IMR-90 (cell line): Measurements from ENCODE around the gene SOX6. TPM values are rescaled to one million over a fixed set of nuclear protein-coding genes. Genes with fewer than 3 reads are reported as not detected.

Experiments used
- ATAC-seq: fragments of 200-7000 bp; cut with Tn5 transposase; 2 replicates; pipeline ENCODE4 v1.9.1; 2020; ENCODE audit warnings: low read depth, mild to moderate bottlenecking, moderate library complexity
- BruUV-seq: library from RNA; stranded (reverse); fragments of 400-500 nt; replicated peaks from 2 replicates; lab custom pipeline; 2021; lab: Mats Ljungman, UMichigan
- CTCF ChIA-PET: fragments of 300-600 bp; formaldehyde crosslinking; extraction: SDS; loops from one replicate; lab custom pipeline; 2021; ENCODE audit warnings: antibody characterized with exemption; lab: Yijun Ruan, JAX
- POLR2A ChIA-PET: fragments of 300-600 bp; sonication (Branson Sonifier 250); formaldehyde crosslinking; loops from one replicate; lab custom pipeline; 2022; ENCODE audit warnings: antibody characterized with exemption; ENCODE audit not compliant: unreplicated experiment; lab: Charles Lee
- DNase-seq: peaks from one replicate; pipeline ENCODE4 v3.0.0; 2013
- H2AFZ ChIP-seq: replicated peaks from 2 replicates; pipeline ENCODE3; 2013; ENCODE audit warnings: low read length, mild to moderate bottlenecking; ENCODE audit not compliant: poor library complexity
- H2AK5ac ChIP-seq: 2 replicates; pipeline ENCODE4 v1.6.1; 2013; ENCODE audit warnings: low read depth, low read length, inconsistent platforms
- H2AK9ac ChIP-seq: replicated peaks from 2 replicates; pipeline ENCODE3; 2013; ENCODE audit warnings: mild to moderate bottlenecking, low read depth, low read length, moderate library complexity; ENCODE audit not compliant: poor library complexity
- H2BK120ac ChIP-seq: 2 replicates; pipeline ENCODE4 v1.6.1; 2013; ENCODE audit warnings: low read depth, low read length, inconsistent platforms
- H2BK15ac ChIP-seq: 3 replicates; pipeline ENCODE4 v1.6.1; 2013; ENCODE audit warnings: low read depth, low read length, inconsistent platforms
- H2BK20ac ChIP-seq: 2 replicates; pipeline ENCODE4 v1.6.1; 2013; ENCODE audit warnings: low read depth, mild to moderate bottlenecking, inconsistent platforms, low read length, moderate library complexity
- H2BK5ac ChIP-seq: 2 replicates; pipeline ENCODE4 v1.6.1; 2013; ENCODE audit warnings: mild to moderate bottlenecking, low read depth, low read length, inconsistent platforms; ENCODE audit not compliant: poor library complexity, severe bottlenecking
- H3K14ac ChIP-seq: replicated peaks from 2 replicates; pipeline ENCODE4 v1.6.1; 2013; ENCODE audit warnings: low read depth, low read length, inconsistent platforms
- H3K18ac ChIP-seq: 2 replicates; pipeline ENCODE4 v1.6.1; 2013; ENCODE audit warnings: low read depth, low read length, control low read depth
- H3K23ac ChIP-seq: 2 replicates; pipeline ENCODE4 v1.6.1; 2013; ENCODE audit warnings: low read depth, low read length, inconsistent platforms
- H3K27ac ChIP-seq: 2 replicates; pipeline ENCODE4 v1.5.1; 2013; ENCODE audit warnings: mild to moderate bottlenecking, control low read depth, low read length; ENCODE audit not compliant: insufficient read depth
- H3K27me3 ChIP-seq: 2 replicates; pipeline ENCODE4 v1.6.1; 2013; ENCODE audit warnings: low read length; ENCODE audit not compliant: control insufficient read depth, insufficient read depth
- H3K36me3 ChIP-seq: 2 replicates; pipeline ENCODE4 v1.6.1; 2013; ENCODE audit warnings: low read length, mixed read lengths; ENCODE audit not compliant: control insufficient read depth, insufficient read depth
- H3K4ac ChIP-seq: 2 replicates; pipeline ENCODE4 v1.6.1; 2013; ENCODE audit warnings: low read depth, low read length, inconsistent platforms
- H3K4me1 ChIP-seq: 2 replicates; pipeline ENCODE4 v1.6.1; 2013; ENCODE audit warnings: low read length, mixed read lengths; ENCODE audit not compliant: control insufficient read depth, insufficient read depth
- H3K4me2 ChIP-seq: 2 replicates; pipeline ENCODE4 v1.6.1; 2013; ENCODE audit warnings: low read depth, mild to moderate bottlenecking, control low read depth, low read length, moderate library complexity
- H3K4me3 ChIP-seq: 2 replicates; pipeline ENCODE4 v1.5.1; 2013; ENCODE audit warnings: low read depth, mild to moderate bottlenecking, control low read depth, low read length, moderate library complexity; ENCODE audit not compliant: insufficient read depth
- H3K56ac ChIP-seq: 2 replicates; pipeline ENCODE4 v1.6.1; 2013; ENCODE audit warnings: low read length, inconsistent platforms; ENCODE audit not compliant: insufficient read depth; ENCODE audit errors: extremely low read depth
- H3K79me1 ChIP-seq, 2 experiments: 2 replicates each; pipeline ENCODE4 v1.6.1; 2013; ENCODE audit warnings: low read length in 2 of 2, inconsistent platforms in 1 of 2, low read depth in 1 of 2
- H3K9ac ChIP-seq: 2 replicates; pipeline ENCODE4 v1.6.1; 2013; ENCODE audit warnings: low read depth, low read length, control low read depth
- H3K9me1 ChIP-seq: 2 replicates; pipeline ENCODE4 v1.6.1; 2013; ENCODE audit warnings: low read length, inconsistent platforms; ENCODE audit not compliant: insufficient read depth
- H3K9me3 ChIP-seq: 2 replicates; pipeline ENCODE4 v1.6.1; 2013; ENCODE audit warnings: low read length; ENCODE audit not compliant: control insufficient read depth, insufficient read depth
- H4K20me1 ChIP-seq: 2 replicates; pipeline ENCODE4 v1.6.1; 2013; ENCODE audit warnings: low read length, inconsistent platforms; ENCODE audit not compliant: insufficient read depth
- H4K5ac ChIP-seq: 2 replicates; pipeline ENCODE4 v1.6.1; 2013; ENCODE audit warnings: mild to moderate bottlenecking, low read depth, low read length, control low read depth
- H4K8ac ChIP-seq, 2 experiments: 2 replicates each; pipeline ENCODE4 v1.6.1; 2013; ENCODE audit warnings: low read depth in 2 of 2, low read length in 2 of 2, control low read depth in 1 of 2, inconsistent platforms in 1 of 2
- H4K91ac ChIP-seq: 2 replicates; pipeline ENCODE4 v1.6.1; 2013; ENCODE audit warnings: low read depth, low read length, inconsistent platforms; ENCODE audit not compliant: insufficient read depth
- ELK1 ChIP-seq: fragments of 150-350 bp; IDR thresholded peaks from 2 replicates; pipeline ENCODE4 v1.6.1; 2016; ENCODE audit warnings: low read depth, mild to moderate bottlenecking, low read length, moderate library complexity, borderline replicate concordance
- FOS ChIP-seq: fragments of 150-350 bp; IDR thresholded peaks from 2 replicates; pipeline ENCODE4 v1.6.1; 2016; ENCODE audit warnings: low read depth, low read length
- NFE2L2 ChIP-seq: fragments of 150-350 bp; IDR thresholded peaks from 2 replicates; pipeline ENCODE4 v1.6.1; 2016; ENCODE audit warnings: low read depth, mild to moderate bottlenecking, low read length
- RCOR1 ChIP-seq: IDR thresholded peaks from 2 replicates; pipeline ENCODE4 v1.6.1; 2012; ENCODE audit warnings: mild to moderate bottlenecking, low read length, improper control_type of control experiment; ENCODE audit not compliant: insufficient replicate concordance
- USF2 ChIP-seq: fragments of 150-350 bp; IDR thresholded peaks from 2 replicates; pipeline ENCODE4 v1.6.1; 2017; ENCODE audit warnings: mild to moderate bottlenecking, antibody characterized with exemption, low read length, low read depth
- dilution Hi-C: fragments of 300-500 bp; cut with HindIII; formaldehyde crosslinking; loops from one replicate; pipeline ENCODE4 v1.14.3; 2018; ENCODE audit warnings: low sequenced_read_pairs; ENCODE audit not compliant: unreplicated experiment
- in situ Hi-C: fragments of 300-500 bp; cut with MboI; formaldehyde crosslinking; loops from 3 replicates; pipeline ENCODE4 v1.14.3; 2019; ENCODE audit warnings: low sequenced_read_pairs, inconsistent platforms, mixed read lengths
- intact Hi-C: fragments of 100-400 bp; cut with micrococcal nuclease; formaldehyde crosslinking; loops from 2 replicates; pipeline ENCODE4 v1.10.0; 2022
- polyA plus RNA-seq, 3 experiments: library from polyadenylated mRNA; depleted of rRNA; stranded (reverse); fragments of >200 nt; gene quantifications; 2 replicates each; pipeline ENCODE4 v1.2.3, GENCODE V29; 2012; ENCODE audit warnings: low replicate concordance in 1 of 3
- total RNA-seq: library from RNA; depleted of rRNA; stranded (reverse); fragments of >200 nt; gene quantifications from 2 replicates; pipeline ENCODE4 v1.2.3, GENCODE V29; 2012

SOX6 gene
- total and polyA plus RNA-seq, 2 of the 4 experiments (the other 2 are of a cell fraction), result 1.7 to 7.7 TPM

- Histone ChIP-seq H2AK5ac (no peak overlapping the region), H3K4ac (no peak overlapping the region), H3K9me1 (no peaks in the 10 kb centered on the region), H3K56ac (no peak overlapping the region), H2BK120ac (no peak overlapping the region), H3K9me3 (no peaks in the 10 kb centered on the region), H3K14ac (no peak overlapping the region), H4K91ac (no peak overlapping the region), H2BK5ac (no peak overlapping the region), H3K27ac (no peak overlapping the region), H3K36me3 (no peaks in the 10 kb centered on the region), H3K18ac (no peak overlapping the region), H3K4me2 (no peak overlapping the region), H2BK15ac (no peak overlapping the region), H4K20me1 (no peaks in the 10 kb centered on the region), H2AK9ac (no peak overlapping the region), H2AFZ (no peak overlapping the region), H3K27me3 (no peaks in the 10 kb centered on the region), H2BK20ac (no peak overlapping the region), H3K23ac (no peak overlapping the region), H3K79me1 (peaks cover 0 to 8% of the 10 kb centered on the region in 2 experiments; a peak in 2 of 4 replicates), H3K4me3 (no peak overlapping the region), H3K9ac (no peak overlapping the region), H4K5ac (no peak overlapping the region), H4K8ac (no peak overlapping the region), H3K4me1 (peaks cover 8% of the 10 kb centered on the region; the same call in 1 of the 2 replicates)
- POLR2A ChIA-PET, result no interaction called here
- intact Hi-C loops (loop anchor here (5.0 kb wide), 1 partner anchor 35 kb away; no protein-coding TSS in a partner anchor), dilution Hi-C loops (no loop called here), in situ Hi-C loops (no loop called here)
- TF ChIP-seq NFE2L2 (no peak), USF2 (no peak), RCOR1 (no peak), FOS (no peak), ELK1 (no peak)
- CTCF ChIA-PET, result no interaction called here
- BruUV-seq, result no TSS peak
- no peak for ATAC-seq
- no peak for DNase-seq
Observed at GRCh38 chr11:16352707-16353106, 3.6 kb downstream of the SOX6 start.
